GM12874 (cell line): ENCODE data around the gene USP37.

Experiments used
- CTCF ChIP-seq: IDR thresholded peaks from 2 replicates; pipeline ENCODE4 v1.5.1; 2011; ENCODE audit warnings: low read depth, mild to moderate bottlenecking, control low read depth, low read length, moderate library complexity; ENCODE audit not compliant: insufficient read depth

Gene USP37

GRCh38 chr2:218567797-218568189 lies 358 bp downstream of the USP37 start:
- no peak for TF ChIP-seq CTCF

- no peak for TF ChIP-seq CTCF
Measured at GRCh38 chr2:218566296-218566695, 1.9 kb downstream of the USP37 start.

- TF ChIP-seq CTCF = no peak
Measured at GRCh38 chr2:218564056-218564455, 4.1 kb downstream of the USP37 start.

DNA sequence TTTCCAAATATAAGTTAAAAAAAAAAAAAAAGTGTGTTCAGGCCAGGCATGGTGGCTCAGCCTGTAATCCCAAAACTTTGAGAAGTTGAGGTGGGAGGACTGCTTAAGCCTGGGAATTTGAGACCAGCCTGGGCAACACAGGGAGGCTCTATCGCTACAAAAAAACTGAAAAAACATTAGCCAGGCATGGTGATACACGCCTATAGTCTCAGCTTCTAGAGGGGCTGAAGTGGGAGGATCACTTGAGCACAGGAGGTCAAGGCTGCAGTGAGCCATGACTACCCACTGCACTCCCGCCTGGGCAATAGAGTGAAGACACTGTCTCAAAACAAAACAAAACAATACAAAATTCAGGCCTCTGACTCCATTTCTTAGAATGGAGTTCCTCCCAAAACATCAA lies 9.2 kb downstream of the USP37 start:
- no peak for TF ChIP-seq CTCF

DNA sequence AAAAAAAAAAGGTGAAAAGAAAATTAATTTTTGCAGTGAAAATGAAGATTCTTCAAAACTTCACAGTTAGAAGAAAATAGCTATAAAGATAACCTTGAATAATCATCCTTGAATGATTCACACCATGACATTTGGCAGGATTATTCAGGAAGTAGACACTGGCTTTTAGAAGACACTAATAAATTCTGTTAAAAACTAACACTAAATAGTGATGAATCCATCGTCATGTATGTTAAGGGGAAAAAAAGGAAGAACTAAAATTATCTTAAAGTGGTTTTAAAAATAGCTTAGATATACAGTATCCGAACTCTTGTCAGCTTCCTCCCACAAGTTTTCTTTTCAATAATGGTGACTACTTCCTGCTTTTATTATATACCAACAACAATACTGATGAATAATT lies 10.2 kb downstream of the USP37 start:
- no peak for TF ChIP-seq CTCF

GRCh38 chr2:218555527-218555926 lies 12.6 kb downstream of the USP37 start:
- TF ChIP-seq CTCF = no peak

DNA sequence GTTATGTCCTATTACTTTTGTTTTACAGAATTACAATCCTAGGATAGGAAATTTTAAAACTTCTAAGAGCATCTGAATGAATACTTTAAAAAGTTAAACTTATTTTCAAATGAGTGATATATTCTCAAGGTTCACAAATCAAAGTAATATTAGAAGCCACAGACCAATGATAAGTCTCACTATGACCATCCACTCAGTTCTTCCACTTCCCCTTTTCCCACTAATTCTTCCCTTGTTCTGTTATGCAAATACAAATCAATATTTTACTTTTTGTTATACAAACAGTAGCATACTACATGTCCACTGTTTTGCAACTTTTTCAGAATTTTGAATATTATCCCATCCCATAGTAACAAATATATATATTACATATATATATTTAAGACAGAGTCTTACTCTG lies 20.2 kb downstream of the USP37 start:
- no peak for TF ChIP-seq CTCF

DNA sequence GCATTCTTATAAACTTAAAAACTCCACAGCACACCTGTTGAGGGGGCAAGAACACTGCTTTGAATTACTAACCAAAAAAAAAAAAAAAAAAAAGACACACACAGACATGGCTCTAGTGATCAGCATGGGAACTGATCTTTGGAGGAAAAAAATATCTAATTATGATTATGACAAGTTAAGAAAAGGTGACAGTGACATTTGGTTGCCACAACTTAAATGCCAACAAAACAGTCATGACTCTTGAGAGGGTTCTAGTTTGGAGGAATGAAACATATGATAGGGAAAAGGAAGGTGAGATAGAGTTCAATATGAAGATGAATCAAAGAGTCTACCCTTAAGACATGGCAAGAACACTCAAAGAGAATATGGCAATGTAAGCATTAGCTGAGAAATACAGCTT lies 20.6 kb downstream of the USP37 start:
- no peak for TF ChIP-seq CTCF
